SIG-M5 treated with dmso at 0.1 percent for 504 hours (cell line): Measurements from ENCODE around the gene PPP1R12A.
A peak's percentile ranks its signal among the peaks of the same experiment; 100 is the strongest.

Experiments used
- DNase-seq: peaks from one replicate; lab custom pipeline; 2025; ENCODE audit not compliant: unreplicated experiment; lab: John Stamatoyannopoulos, UW

The PPP1R12A gene

GRCh38 chr12:79936670-79937069 is 1.8 kb upstream of the PPP1R12A start:
- no peak for DNase-seq

GRCh38 chr12:79935624-79936345 is 888 bp upstream of the PPP1R12A start:
- DNase-seq: peak; percentile 47

- DNase-seq: peak; percentile 60
Measured at GRCh38 chr12:79934281-79935020, 446 bp downstream of the PPP1R12A start.

GRCh38 chr12:79933532-79934264 is 1.2 kb downstream of the PPP1R12A start:
- peak; percentile 60 for DNase-seq

GRCh38 chr12:79933043-79933442 is 1.9 kb downstream of the PPP1R12A start:
- DNase-seq: no peak

- DNase-seq: no peak
Measured at GRCh38 chr12:79932357-79932756, 2.5 kb downstream of the PPP1R12A start.

GRCh38 chr12:79929065-79929464 is 5.8 kb downstream of the PPP1R12A start:
- no peak for DNase-seq

GRCh38 chr12:79927772-79928474 is 7.0 kb downstream of the PPP1R12A start:
- DNase-seq: peak; percentile 78

GRCh38 chr12:79926951-79927350 is 7.9 kb downstream of the PPP1R12A start:
- DNase-seq: no peak

- DNase-seq: no peak
Measured at GRCh38 chr12:79925492-79925891, 9.4 kb downstream of the PPP1R12A start.

GRCh38 chr12:79921786-79922185 is 13.1 kb downstream of the PPP1R12A start:
- no peak for DNase-seq

- no peak for DNase-seq
Measured at GRCh38 chr12:79920421-79921238, 14.3 kb downstream of the PPP1R12A start.

- DNase-seq: no peak
Measured at GRCh38 chr12:79919762-79920161, 15.1 kb downstream of the PPP1R12A start.

GRCh38 chr12:79916826-79917225 is 18.1 kb downstream of the PPP1R12A start:
- DNase-seq: no peak

GRCh38 chr12:79911889-79912656 is 22.8 kb downstream of the PPP1R12A start:
- DNase-seq: no peak

GRCh38 chr12:79908366-79908765 is 26.5 kb downstream of the PPP1R12A start:
- no peak for DNase-seq

- DNase-seq: no peak
Measured at GRCh38 chr12:79901506-79901905, 33.4 kb downstream of the PPP1R12A start.

GRCh38 chr12:79900951-79901350 is 33.9 kb downstream of the PPP1R12A start:
- no peak for DNase-seq

GRCh38 chr12:79900199-79900598 is 34.7 kb downstream of the PPP1R12A start:
- no peak for DNase-seq

GRCh38 chr12:79897617-79898016 is 37.3 kb downstream of the PPP1R12A start:
- no peak for DNase-seq
